HepG2 (cell line): ENCODE measurements around the gene FIBCD1. TPM values are rescaled to one million over a fixed set of nuclear protein-coding genes. Genes with fewer than 3 reads are reported as not detected.

Experiments used
- ATAC-seq: fragments of 200-7000 bp; cut with Tn5 transposase; 3 replicates; pipeline ENCODE4 v1.9.1; 2020; ENCODE audit warnings: mild to moderate bottlenecking, moderate library complexity
- BruUV-seq: library from RNA; stranded (reverse); fragments of 400-500 nt; replicated peaks from 2 replicates; lab custom pipeline; 2021; lab: Mats Ljungman, UMichigan
- CTCF ChIA-PET: fragments of 300-600 bp; formaldehyde crosslinking; extraction: SDS; loops from one replicate; lab custom pipeline; 2021; ENCODE audit warnings: low total read pairs, inconsistent platforms, low intra/inter-chr PET ratio; lab: Yijun Ruan, JAX
- POLR2A ChIA-PET: fragments of 350-600 bp; sonication (Branson Sonifier 250); formaldehyde crosslinking; loops from one replicate; lab custom pipeline; 2020; ENCODE audit warnings: antibody characterized with exemption, inconsistent platforms; lab: Yijun Ruan, JAX
- DNase-seq: peaks from one replicate; pipeline ENCODE4 v3.0.0-alpha.2; 2015; ENCODE audit warnings: low spot score
- FAIRE-seq: peaks from 3 replicates; lab custom pipeline; 2011; peaks lifted over from hg19 to GRCh38; lab: Jason Lieb, UNC
- H2AFZ ChIP-seq: one replicate; pipeline ENCODE4 v1.6.1; 2011; ENCODE audit warnings: low read length, inconsistent platforms
- H3K27ac ChIP-seq: fragments of 300-600 bp; 3 replicates; pipeline ENCODE4 v1.8.0; 2011; ENCODE audit warnings: mixed run types, mild to moderate bottlenecking, mixed read lengths, low read length, inconsistent platforms; ENCODE audit not compliant: insufficient read depth; ENCODE audit errors: extremely low read length
- H3K27me3 ChIP-seq, 2 experiments: fragments of 200-600 bp in 1 of 2; 2 replicates in 1 of 2; 3 replicates in 1 of 2; pipeline versions ENCODE4 v1.6.0 to v1.8.0; 2011; ENCODE audit warnings: low read length in 2 of 2, mild to moderate bottlenecking in 2 of 2, moderate library complexity in 2 of 2, inconsistent platforms in 1 of 2; ENCODE audit not compliant: insufficient read depth in 2 of 2, control insufficient read depth in 1 of 2
- H3K36me3 ChIP-seq, 2 experiments: fragments of 200-600 bp in 1 of 2; replicated peaks in 1 of 2; 2 replicates in 1 of 2; 3 replicates in 1 of 2; pipeline versions ENCODE4 v1.5.1 to v1.8.0; 2011; ENCODE audit warnings: low read length in 2 of 2, inconsistent platforms in 1 of 2; ENCODE audit not compliant: insufficient read depth in 2 of 2, control insufficient read depth in 1 of 2
- H3K4me1 ChIP-seq: 2 replicates; pipeline ENCODE4 v1.5.1; 2012; ENCODE audit warnings: low read length, inconsistent platforms; ENCODE audit not compliant: insufficient read depth
- H3K4me2 ChIP-seq: 2 replicates; pipeline ENCODE4 v1.6.0; 2011; ENCODE audit warnings: low read depth, low read length, inconsistent platforms
- H3K4me3 ChIP-seq, 3 experiments: fragments of 200-600 bp in 1 of 3; sonication (generic), shearing (Covaris generic) in 1 of 3; replicated peaks in 1 of 3; 2 replicates each; pipeline ENCODE4 v1.5.1; 2011 to 2016; ENCODE audit warnings: low read length in 3 of 3, inconsistent platforms in 2 of 3, low read depth in 2 of 3, mild to moderate bottlenecking in 2 of 3, control low read depth in 1 of 3, mixed read lengths in 1 of 3; ENCODE audit not compliant: insufficient read depth in 1 of 3
- H3K79me2 ChIP-seq: one replicate; pipeline ENCODE4 v1.6.1; 2011; ENCODE audit warnings: low read length, inconsistent platforms; ENCODE audit not compliant: insufficient read depth
- H3K9ac ChIP-seq: 2 replicates; pipeline ENCODE4 v1.6.0; 2011; ENCODE audit warnings: mild to moderate bottlenecking, low read depth, low read length, inconsistent platforms; ENCODE audit not compliant: insufficient read depth
- H3K9me3 ChIP-seq: 2 replicates; pipeline ENCODE4 v1.5.1; 2012; ENCODE audit warnings: mild to moderate bottlenecking, low read length
- H4K20me1 ChIP-seq: 2 replicates; pipeline ENCODE4 v1.6.0; 2011; ENCODE audit warnings: inconsistent platforms, mild to moderate bottlenecking, low read length, moderate library complexity; ENCODE audit not compliant: insufficient read depth
- BRCA1 ChIP-seq: sonication (generic); formaldehyde crosslinking; IDR thresholded peaks from 2 replicates; pipeline ENCODE4 v1.4.0; 2020; ENCODE audit warnings: missing genetic modification reagents
- CEBPB ChIP-seq: IDR thresholded peaks from 2 replicates; pipeline ENCODE4 v1.6.1; 2011; ENCODE audit warnings: low read depth, low read length, improper control_type of control experiment, borderline replicate concordance
- FOSL1 ChIP-seq: sonication (generic); formaldehyde crosslinking; IDR thresholded peaks from 2 replicates; pipeline ENCODE4 v1.9.0; 2021; ENCODE audit warnings: missing genetic modification reagents, borderline replicate concordance
- NR2F6 ChIP-seq, 2 experiments: IDR thresholded peaks; 2 replicates each; pipeline ENCODE4 v1.6.1; 2016; ENCODE audit warnings: antibody characterized with exemption in 1 of 2, mild to moderate bottlenecking in 1 of 2
- SETDB1 ChIP-seq: sonication (generic); formaldehyde crosslinking; IDR thresholded peaks from 2 replicates; pipeline ENCODE4 v1.5.1; 2020; ENCODE audit warnings: missing genetic modification reagents, mild to moderate bottlenecking, borderline replicate concordance
- SSRP1 ChIP-seq: IDR thresholded peaks from 2 replicates; pipeline ENCODE4 v1.6.1; 2016; ENCODE audit warnings: control low read depth
- WIZ ChIP-seq: sonication (generic); formaldehyde crosslinking; IDR thresholded peaks from 2 replicates; pipeline ENCODE4 v1.5.1; 2020; ENCODE audit warnings: mild to moderate bottlenecking, missing genetic modification reagents
- ZNF503 ChIP-seq: sonication (generic); formaldehyde crosslinking; IDR thresholded peaks from 2 replicates; pipeline ENCODE4 v1.4.0; 2020; ENCODE audit warnings: missing genetic modification reagents
- ZNF709 ChIP-seq: sonication (generic); formaldehyde crosslinking; IDR thresholded peaks from 2 replicates; pipeline ENCODE4 v1.5.0; 2020; ENCODE audit warnings: mild to moderate bottlenecking, missing genetic modification reagents
- ZNF766 ChIP-seq: sonication (generic); formaldehyde crosslinking; IDR thresholded peaks from 2 replicates; pipeline ENCODE4 v1.5.0; 2020; ENCODE audit warnings: missing genetic modification reagents, borderline replicate concordance
- WGBS: methylation state at CpG from one replicate; pipeline ENCODE4 v1.1.6; 2017; ENCODE audit warnings: low lambda C conversion rate; 5-methylcytosine and 5-hydroxymethylcytosine counted together
- in situ Hi-C: cut with HindIII; loops from 2 replicates; pipeline ENCODE4 v1.10.0; 2017; ENCODE audit warnings: low pct_unique_long_range_greater_than_20kb; ENCODE audit not compliant: extremely low pct_ligation_motif_present
- intact Hi-C: fragments of 100-400 bp; cut with micrococcal nuclease; formaldehyde crosslinking; loops from one replicate; pipeline ENCODE4 v1.10.0; 2022; ENCODE audit not compliant: unreplicated experiment
- polyA plus RNA-seq, 8 experiments: library from polyadenylated mRNA; depleted of rRNA in 3 of 8; stranded (reverse) in 7 of 8; unstranded in 1 of 8; fragments of >200 nt; fragmentation: Illumina TruSeq in 4 of 8; extraction: Trizol in 4 of 8; gene quantifications; 2 replicates each; pipeline versions ENCODE4 v1.2.1 to v1.2.3, GENCODE V29; 2011 to 2016; ENCODE audit warnings: low read depth in 4 of 8, missing spikeins in 1 of 8, mixed read lengths in 1 of 8; ENCODE audit not compliant: insufficient read depth in 1 of 8
- total RNA-seq, 5 experiments: library from RNA; depleted of rRNA; stranded (reverse); fragments of >200 nt; fragmentation: Illumina TruSeq; extraction: Trizol; gene quantifications; 2 replicates each; pipeline ENCODE4 v1.2.3, GENCODE V29; 2016; ENCODE audit warnings: low read depth in 1 of 5
- TF ChIP-seq, protein P1 (sequence below): sonication (generic); formaldehyde crosslinking; IDR thresholded peaks from 2 replicates; pipeline ENCODE4 v1.4.0; 2020; ENCODE audit warnings: missing genetic modification reagents
- TF ChIP-seq, protein P2 (sequence below): sonication (generic); formaldehyde crosslinking; IDR thresholded peaks from 2 replicates; pipeline ENCODE4 v1.4.0; 2020; ENCODE audit warnings: missing genetic modification reagents
- TF ChIP-seq, protein P3 (sequence below): sonication (generic); formaldehyde crosslinking; IDR thresholded peaks from 2 replicates; pipeline ENCODE4 v1.5.0; 2020; ENCODE audit warnings: missing genetic modification reagents

The FIBCD1 gene
- total and polyA plus RNA-seq, 2 of the 13 experiments (the other 11 are each of a cell fraction or from before 2014, with no cell fraction given), result 0.55 to 0.89 TPM

DNA sequence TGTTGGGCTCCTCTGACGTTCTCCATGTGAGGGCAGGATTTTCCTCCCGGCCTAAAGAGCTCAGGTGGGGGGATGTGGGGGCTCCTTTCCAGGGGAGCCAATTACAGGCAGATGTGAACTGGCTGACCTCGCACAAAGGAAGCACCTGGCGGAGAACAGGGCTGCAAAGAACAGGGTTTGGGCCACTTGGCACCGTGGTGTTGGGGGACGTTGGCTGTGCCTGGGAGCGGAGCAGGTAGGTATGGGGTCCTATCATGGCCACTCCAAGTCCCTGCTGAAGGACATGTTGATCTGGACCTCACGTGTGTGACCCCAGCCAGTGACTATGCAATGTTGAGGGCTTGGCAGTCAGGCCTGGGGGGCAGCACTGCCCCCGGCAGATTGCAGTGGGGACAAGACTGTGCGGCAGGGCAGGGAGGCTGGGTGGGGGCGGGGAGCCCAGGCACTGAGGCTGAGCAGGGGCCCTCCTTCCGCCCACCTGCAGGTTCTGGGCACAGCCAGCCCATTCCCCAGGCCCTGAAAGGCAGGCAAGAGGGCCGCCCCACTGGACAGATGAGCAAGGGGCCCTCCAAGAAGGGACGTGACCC is 19.4 kb downstream of the FIBCD1 start (continued):
- TF ChIP-seq, protein P1, sequence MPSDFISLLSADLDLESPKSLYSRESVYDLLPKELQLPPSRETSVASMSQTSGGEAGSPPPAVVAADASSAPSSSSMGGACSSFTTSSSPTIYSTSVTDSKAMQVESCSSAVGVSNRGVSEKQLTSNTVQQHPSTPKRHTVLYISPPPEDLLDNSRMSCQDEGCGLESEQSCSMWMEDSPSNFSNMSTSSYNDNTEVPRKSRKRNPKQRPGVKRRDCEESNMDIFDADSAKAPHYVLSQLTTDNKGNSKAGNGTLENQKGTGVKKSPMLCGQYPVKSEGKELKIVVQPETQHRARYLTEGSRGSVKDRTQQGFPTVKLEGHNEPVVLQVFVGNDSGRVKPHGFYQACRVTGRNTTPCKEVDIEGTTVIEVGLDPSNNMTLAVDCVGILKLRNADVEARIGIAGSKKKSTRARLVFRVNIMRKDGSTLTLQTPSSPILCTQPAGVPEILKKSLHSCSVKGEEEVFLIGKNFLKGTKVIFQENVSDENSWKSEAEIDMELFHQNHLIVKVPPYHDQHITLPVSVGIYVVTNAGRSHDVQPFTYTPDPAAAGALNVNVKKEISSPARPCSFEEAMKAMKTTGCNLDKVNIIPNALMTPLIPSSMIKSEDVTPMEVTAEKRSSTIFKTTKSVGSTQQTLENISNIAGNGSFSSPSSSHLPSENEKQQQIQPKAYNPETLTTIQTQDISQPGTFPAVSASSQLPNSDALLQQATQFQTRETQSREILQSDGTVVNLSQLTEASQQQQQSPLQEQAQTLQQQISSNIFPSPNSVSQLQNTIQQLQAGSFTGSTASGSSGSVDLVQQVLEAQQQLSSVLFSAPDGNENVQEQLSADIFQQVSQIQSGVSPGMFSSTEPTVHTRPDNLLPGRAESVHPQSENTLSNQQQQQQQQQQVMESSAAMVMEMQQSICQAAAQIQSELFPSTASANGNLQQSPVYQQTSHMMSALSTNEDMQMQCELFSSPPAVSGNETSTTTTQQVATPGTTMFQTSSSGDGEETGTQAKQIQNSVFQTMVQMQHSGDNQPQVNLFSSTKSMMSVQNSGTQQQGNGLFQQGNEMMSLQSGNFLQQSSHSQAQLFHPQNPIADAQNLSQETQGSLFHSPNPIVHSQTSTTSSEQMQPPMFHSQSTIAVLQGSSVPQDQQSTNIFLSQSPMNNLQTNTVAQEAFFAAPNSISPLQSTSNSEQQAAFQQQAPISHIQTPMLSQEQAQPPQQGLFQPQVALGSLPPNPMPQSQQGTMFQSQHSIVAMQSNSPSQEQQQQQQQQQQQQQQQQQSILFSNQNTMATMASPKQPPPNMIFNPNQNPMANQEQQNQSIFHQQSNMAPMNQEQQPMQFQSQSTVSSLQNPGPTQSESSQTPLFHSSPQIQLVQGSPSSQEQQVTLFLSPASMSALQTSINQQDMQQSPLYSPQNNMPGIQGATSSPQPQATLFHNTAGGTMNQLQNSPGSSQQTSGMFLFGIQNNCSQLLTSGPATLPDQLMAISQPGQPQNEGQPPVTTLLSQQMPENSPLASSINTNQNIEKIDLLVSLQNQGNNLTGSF (CRISPR knock-in tag), result no peak
- TF ChIP-seq ZNF766 (CRISPR knock-in tag), result no peak
- no peak for TF ChIP-seq NR2F6 (IDR thresholded peaks at IDR 0.05)
- no peak for TF ChIP-seq NR2F6 (CRISPR knock-in tag; IDR thresholded peaks at IDR 0.05)
- no peak for TF ChIP-seq BRCA1 (CRISPR knock-in tag)

- Histone ChIP-seq H3K27me3 (peaks cover 45 to 99% of the 10 kb centered on the region in 2 experiments), H3K79me2 (no peaks in the 10 kb centered on the region), H3K4me3 (no peak overlapping the region), H4K20me1 (no peaks in the 10 kb centered on the region), H3K9me3 (no peaks in the 10 kb centered on the region), H3K4me1 (peaks cover 9% of the 10 kb centered on the region; the same call in 1 of the 2 replicates), H3K36me3 (no peaks in the 10 kb centered on the region), H3K4me2 (no peak overlapping the region), H2AFZ (no peak overlapping the region), H3K9ac (no peak overlapping the region), H3K27ac (no peak overlapping the region)
- ATAC-seq, result no peak
- WGBS, result 24% methylated on average over 14 of the region's 33 CpGs
- intact Hi-C loops (no loop called here), in situ Hi-C loops (no loop called here)
- no TSS peak for BruUV-seq
- DNase-seq, result no peak
- POLR2A ChIA-PET, result no interaction called here
- CTCF ChIA-PET, result no interaction called here
- FAIRE-seq, result no peak
- no peak for TF ChIP-seq SSRP1
- no peak for TF ChIP-seq FOSL1 (CRISPR knock-in tag)
- TF ChIP-seq WIZ (CRISPR knock-in tag), result no peak
- TF ChIP-seq ZNF709 (CRISPR knock-in tag), result no peak
- TF ChIP-seq, protein P2, sequence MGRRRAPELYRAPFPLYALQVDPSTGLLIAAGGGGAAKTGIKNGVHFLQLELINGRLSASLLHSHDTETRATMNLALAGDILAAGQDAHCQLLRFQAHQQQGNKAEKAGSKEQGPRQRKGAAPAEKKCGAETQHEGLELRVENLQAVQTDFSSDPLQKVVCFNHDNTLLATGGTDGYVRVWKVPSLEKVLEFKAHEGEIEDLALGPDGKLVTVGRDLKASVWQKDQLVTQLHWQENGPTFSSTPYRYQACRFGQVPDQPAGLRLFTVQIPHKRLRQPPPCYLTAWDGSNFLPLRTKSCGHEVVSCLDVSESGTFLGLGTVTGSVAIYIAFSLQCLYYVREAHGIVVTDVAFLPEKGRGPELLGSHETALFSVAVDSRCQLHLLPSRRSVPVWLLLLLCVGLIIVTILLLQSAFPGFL (CRISPR knock-in tag), result no peak
- no peak; the same call in 1 of the 2 replicates for TF ChIP-seq CEBPB
- TF ChIP-seq, protein P3, sequence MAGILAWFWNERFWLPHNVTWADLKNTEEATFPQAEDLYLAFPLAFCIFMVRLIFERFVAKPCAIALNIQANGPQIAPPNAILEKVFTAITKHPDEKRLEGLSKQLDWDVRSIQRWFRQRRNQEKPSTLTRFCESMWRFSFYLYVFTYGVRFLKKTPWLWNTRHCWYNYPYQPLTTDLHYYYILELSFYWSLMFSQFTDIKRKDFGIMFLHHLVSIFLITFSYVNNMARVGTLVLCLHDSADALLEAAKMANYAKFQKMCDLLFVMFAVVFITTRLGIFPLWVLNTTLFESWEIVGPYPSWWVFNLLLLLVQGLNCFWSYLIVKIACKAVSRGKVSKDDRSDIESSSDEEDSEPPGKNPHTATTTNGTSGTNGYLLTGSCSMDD (CRISPR knock-in tag), result no peak
- no peak for TF ChIP-seq ZNF503
- no peak for TF ChIP-seq SETDB1
Measured at GRCh38 chr9:130918826-130919558, 20.1 kb downstream of the FIBCD1 start.
